ENCODE data around the gene DBNL.

DNA sequence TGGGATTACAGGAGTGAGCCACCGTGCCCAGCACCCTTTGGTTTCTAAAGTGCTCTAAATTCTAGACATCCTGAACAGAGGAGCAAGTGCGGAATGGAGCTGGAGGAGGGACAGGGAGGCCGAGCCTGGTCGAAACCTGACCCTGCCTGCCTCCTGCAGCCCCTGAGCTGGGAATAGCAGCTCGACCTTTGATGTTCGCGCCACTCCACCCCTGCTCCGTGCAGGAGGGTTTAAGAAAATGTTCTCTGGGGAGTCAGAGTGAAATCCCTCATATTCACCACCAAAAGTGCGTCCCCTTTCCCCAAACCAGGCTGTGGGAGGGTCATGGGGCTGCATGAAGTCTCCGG, 19.0 kb downstream of the DBNL start:
- TF ChIP-seq MZF1 (CRISPR knock-in tag; IDR thresholded peaks at IDR 0.05; ENCODE audit: borderline replicate concordance) (no peak), MBNL3 (CRISPR knock-in tag; conservative IDR thresholded peaks at IDR 0.05) (no peak), BORCS8-MEF2B (CRISPR knock-in tag; IDR thresholded peaks at IDR 0.05) (no peak)
- TF ChIP-seq, protein P1, sequence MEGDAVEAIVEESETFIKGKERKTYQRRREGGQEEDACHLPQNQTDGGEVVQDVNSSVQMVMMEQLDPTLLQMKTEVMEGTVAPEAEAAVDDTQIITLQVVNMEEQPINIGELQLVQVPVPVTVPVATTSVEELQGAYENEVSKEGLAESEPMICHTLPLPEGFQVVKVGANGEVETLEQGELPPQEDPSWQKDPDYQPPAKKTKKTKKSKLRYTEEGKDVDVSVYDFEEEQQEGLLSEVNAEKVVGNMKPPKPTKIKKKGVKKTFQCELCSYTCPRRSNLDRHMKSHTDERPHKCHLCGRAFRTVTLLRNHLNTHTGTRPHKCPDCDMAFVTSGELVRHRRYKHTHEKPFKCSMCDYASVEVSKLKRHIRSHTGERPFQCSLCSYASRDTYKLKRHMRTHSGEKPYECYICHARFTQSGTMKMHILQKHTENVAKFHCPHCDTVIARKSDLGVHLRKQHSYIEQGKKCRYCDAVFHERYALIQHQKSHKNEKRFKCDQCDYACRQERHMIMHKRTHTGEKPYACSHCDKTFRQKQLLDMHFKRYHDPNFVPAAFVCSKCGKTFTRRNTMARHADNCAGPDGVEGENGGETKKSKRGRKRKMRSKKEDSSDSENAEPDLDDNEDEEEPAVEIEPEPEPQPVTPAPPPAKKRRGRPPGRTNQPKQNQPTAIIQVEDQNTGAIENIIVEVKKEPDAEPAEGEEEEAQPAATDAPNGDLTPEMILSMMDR (CRISPR knock-in tag; IDR thresholded peaks at IDR 0.05): 0 out of 2 replicates have a peak, but pooled peaks have one; percentile 16
